HG03060 (cell line): Measurements from ENCODE around the gene MDM2.
A peak's percentile ranks its signal among the peaks of the same experiment; 100 is the strongest.
"Not testable (repeated sequence)": the region's sequence is repeated elsewhere in the genome, so short reads cannot be mapped to it uniquely, and the experiment has no call there.

Experiments used
- ATAC-seq: cut with Tn5 transposase; IDR thresholded peaks from one replicate; pipeline ENCODE4 v1.9.1; 2021; ENCODE audit warnings: low read depth, moderate number of reproducible peaks; ENCODE audit not compliant: unreplicated experiment

MDM2 gene

GRCh38 chr12:68804657-68805591 is 3.1 kb upstream of the MDM2 start:
- ATAC-seq = no peak

DNA sequence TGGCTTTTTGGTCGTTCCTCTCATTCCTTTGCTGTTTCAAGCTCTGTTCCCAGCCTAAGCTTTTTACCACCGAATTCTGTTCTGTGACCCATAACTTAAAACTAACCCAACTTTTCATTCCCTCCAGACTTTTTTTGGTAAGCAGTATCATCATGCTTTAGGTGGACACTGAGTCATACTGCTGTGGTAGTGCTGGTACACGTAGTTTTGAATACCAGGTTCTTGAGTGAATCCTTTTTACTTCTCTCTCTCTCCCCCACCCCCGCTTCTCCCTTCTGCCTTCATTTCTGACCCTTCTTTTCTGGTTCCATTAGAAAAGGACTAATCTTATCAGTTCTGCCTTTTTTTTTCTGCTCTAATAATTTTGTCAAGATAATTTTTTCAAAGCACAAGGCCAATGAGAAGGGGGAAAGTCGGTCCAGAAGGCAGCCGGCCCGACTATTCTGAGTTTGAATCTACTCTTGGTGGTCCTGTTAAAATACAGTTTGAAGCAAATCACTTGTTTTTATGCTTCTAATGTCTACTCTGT is 2.3 kb upstream of the MDM2 start:
- no peak for ATAC-seq

DNA sequence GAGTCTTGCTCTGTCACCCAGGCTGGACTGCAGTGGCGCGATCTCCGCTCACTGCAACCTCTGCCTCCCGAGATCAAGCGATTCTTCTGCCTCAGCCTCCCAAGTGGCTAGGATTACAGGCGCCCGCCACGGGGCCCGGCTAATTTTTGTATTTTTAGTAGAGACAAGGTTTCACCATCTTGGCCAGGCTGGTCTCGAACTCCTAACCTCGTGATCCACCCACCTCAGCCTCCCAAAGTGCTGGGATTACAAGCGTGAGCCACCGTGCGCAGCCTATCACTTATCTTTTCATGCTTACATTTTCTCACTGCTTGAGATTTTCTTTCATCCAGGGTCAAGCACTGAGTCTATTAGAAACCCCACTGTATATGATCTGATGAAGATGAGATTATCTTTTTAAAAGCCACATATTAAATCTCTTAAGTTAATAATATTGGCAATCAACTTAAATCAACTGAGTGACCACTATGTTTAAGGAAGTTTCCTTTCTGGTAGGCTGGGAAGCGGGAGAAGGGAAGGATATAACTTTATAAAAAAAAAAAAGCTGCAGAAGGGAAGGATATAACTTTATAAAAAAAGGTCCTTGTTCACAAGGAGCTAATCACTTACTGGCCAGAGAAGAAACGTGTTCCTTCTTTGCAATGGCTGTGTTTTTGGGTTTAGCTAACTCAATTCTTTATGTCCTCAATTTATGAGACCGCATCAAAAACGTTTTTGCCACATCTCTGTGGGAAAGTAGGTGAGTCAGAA is 1.3 kb upstream of the MDM2 start:
- ATAC-seq = no peak

DNA sequence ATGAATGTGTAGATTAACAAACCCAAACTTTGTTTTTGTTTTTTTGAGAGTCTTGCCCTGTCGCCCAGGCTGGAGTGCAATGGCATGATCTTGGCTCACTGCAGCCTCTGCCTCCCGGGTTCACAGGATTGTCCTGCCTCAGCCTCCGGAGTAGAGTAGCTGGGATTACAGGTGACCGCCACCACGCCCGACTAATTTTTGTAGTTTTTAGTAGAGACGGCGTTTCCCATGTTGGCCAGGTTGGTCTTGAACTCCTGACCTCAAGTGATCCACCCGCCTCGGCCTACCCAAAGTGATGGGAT is 752 bp upstream of the MDM2 start:
- ATAC-seq = not testable (repeated sequence)

DNA sequence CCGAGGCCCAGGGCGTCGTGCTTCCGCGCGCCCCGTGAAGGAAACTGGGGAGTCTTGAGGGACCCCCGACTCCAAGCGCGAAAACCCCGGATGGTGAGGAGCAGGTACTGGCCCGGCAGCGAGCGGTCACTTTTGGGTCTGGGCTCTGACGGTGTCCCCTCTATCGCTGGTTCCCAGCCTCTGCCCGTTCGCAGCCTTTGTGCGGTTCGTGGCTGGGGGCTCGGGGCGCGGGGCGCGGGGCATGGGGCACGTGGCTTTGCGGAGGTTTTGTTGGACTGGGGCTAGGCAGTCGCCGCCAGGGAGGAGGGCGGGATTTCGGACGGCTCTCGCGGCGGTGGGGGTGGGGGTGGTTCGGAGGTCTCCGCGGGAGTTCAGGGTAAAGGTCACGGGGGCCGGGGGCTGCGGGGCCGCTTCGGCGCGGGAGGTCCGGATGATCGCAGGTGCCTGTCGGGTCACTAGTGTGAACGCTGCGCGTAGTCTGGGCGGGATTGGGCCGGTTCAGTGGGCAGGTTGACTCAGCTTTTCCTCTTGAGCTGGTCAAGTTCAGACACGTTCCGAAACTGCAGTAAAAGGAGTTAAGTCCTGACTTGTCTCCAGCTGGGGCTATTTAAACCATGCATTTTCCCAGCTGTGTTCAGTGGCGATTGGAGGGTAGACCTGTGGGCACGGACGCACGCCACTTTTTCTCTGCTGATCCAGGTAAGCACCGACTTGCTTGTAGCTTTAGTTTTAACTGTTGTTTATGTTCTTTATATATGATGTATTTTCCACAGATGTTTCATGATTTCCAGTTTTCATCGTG is 612 bp downstream of the MDM2 start:
- ATAC-seq = peak; percentile 53

- no peak for ATAC-seq
Observed at GRCh38 chr12:68809190-68810026, 1.4 kb downstream of the MDM2 start.

DNA sequence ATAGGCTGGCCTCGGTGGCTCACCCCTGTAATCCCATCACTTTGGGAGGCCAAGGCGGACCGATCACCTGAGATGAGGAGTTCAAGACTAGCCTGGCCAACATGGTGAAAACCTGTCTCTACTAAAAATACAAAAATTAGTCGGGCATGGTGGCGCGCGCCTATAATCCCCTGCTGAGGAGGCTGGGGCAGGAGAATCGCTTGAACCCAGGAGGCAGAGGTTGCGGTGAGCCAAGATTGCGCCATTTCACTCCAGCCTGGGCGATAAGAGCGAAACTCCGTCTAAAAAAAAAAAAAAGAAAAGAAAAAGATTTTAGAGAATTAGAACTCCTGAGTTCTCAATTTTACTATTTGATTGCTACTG is 2.0 kb downstream of the MDM2 start:
- ATAC-seq = not testable (repeated sequence)

DNA sequence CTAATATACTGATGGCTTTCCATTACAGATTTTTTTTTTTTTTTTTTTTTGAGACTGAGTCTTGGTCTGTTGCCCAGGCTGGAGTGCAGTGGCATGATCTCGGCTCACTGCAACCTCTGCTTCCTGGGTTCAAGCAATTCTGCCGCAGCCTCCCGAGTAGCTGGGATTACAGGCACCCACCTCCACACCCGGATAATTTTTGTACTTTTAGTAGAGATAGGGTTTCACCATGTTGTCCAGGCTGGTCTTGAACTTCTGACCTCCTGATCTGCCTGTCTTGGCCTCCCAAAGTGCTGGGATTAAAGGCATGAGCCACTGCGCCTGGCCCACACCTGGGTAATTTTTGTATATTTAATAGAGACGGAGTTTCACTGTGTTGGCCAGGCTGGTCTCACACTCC is 3.6 kb downstream of the MDM2 start:
- ATAC-seq = not testable (repeated sequence)

DNA sequence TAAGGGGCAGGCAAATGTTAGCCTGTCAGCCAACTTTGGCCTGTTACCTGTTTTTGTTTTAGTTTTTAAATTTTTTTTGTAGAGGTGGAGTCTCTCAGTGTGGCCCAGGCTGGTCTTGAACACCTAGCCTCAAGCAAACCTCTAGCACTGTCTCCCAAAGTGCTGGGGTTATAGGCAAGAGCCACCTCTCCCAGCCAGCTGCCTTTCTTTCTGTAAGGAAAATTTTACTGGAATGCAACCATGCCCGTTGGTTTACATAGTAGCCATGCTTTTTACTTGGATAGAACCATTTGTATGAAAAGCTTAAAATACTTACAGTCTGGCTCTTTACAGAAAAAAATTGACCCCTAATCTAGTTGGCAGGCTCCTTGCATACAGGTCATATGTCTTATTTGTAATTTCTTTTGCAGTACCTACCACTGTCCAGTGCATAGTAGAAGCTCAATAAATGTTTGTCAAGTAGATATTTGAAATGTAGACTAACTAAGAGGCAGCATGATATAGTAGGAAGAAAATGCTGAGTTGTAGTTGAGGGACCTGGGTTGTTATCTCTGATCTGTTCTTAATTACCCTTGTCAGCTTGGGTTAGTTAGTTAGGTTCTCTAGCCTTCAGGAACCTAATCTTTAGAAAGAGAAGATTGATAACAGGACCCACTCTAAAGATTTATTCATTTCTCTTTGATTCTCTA is 4.7 kb downstream of the MDM2 start:
- ATAC-seq = no peak

GRCh38 chr12:68813242-68813593 is 5.2 kb downstream of the MDM2 start:
- no peak for ATAC-seq

GRCh38 chr12:68814490-68815231 is 6.7 kb downstream of the MDM2 start:
- ATAC-seq = no peak

DNA sequence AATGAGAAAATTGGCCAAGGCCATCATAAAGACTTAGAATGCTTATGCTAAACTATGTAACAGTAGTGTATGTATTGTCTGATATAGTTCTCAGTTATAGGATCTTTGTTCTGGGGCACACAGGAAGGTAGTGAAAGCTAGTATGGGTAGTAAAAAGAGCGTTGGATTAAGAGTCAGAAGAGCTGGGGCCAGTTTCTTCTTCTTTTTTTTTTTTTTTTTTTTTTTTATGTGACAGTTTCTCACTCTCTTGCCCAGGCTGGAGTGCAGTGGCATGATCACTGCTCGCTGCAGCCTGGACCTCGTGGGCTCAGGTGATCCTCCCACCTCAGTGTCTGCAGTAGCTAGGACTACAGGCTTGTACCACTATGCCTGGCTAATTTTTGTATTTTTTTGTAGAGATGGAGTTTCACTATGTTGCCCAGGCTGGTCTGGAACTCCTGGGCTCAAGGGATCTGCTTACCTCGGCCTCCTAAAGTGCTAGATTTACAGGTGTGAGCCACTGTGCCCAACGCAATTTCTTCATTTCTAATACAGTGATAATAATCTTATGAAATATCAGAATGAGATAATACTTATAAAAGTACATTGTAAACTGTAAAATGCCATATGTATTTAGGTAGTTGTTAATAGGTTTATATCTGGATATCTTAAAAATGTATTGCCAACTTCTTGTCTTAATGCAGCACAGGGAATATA is 7.4 kb downstream of the MDM2 start:
- no peak for ATAC-seq

DNA sequence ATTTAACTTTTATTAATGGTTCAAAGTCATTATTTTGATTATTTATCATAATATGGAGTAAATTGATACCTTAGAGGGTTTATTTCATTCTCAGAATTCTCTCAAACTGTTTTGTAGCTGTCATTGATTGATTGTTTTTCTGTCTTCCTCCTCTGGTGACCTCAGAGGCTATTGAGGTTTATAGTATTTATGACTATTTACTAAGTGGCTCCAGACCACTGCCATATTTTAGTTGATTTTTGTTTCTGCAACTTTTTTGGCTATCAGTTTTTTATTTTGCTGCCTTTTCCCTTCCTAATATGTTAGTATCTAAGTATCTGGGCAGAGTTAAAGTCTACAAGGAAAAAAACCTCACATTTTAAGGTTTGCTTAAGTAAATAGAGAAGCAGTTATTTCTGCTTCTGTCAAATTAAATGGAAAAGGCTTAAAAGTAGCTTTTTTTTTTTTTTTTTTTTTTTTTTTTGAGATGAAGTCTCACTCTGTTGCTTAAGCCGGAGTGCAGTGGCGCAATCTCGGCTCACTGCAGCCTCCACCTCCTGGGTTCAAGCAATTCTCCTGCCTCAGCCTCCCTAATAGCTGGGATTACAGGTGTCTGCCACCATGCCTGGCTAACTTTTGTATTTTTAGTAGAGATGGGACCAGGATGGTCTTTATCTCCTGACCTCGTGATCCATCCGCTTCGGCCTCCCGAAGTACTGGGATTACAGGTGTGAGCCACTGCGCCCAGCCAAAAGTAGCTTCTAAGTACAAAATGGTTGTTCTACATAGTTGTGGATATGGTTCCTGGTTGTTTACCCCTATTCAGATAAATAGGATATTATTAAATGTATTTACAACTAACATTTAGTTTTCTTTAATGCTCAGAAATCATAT is 8.2 kb downstream of the MDM2 start:
- no peak for ATAC-seq

GRCh38 chr12:68819481-68819880 is 11.5 kb downstream of the MDM2 start:
- ATAC-seq = not testable (repeated sequence)

DNA sequence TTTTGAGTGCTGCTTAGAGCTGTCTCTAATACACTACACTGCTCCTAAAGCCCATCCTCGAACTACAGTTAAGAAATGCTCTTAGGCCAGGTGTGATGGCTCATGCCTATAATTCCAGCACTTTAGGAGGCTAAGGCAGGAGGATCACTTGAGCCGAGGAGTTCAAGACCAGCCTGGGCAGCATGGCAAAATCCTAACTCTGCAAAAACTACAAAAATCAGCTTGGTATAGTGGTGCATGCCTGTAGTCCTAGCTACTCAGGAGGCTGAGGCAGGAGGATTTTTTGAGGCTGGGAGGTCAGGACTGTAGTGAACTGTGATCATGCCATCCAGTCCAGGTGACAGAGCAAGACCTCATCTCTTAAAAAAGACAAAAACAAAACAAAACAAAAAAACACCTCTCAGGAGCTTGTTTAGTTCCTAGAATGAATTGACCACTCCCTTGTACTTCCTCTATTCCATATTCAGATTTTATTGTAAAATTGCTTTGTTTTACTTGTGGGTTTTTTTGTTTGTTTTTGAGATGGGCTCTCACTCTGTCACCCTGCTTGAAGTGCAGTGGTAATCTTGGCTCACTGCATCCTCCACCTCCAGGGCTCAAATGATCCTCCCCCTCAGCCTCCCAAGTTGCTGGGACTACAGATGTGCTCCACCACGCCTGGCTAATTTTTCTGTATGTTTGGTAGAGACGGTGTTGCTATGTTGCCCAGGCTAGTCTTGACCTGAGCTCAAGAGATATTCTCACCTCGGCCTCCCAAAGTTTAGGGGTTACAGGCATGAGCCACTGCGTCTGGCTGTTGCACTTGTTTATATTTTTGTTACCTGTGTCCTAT is 13.6 kb downstream of the MDM2 start:
- ATAC-seq = no peak

GRCh38 chr12:68823696-68824095 is 15.7 kb downstream of the MDM2 start:
- no peak for ATAC-seq
